K562 (cell line): ENCODE measurements around the gene MAN1A1. TPM values are rescaled to one million over a fixed set of nuclear protein-coding genes. Genes with fewer than 3 reads are reported as not detected.

ENCODE experiments used
- BCOR ChIP-seq: fragments of 450-650 bp; IDR thresholded peaks from 2 replicates; pipeline ENCODE4 v1.6.1; 2016
- DIDO1 ChIP-seq: fragments of 450-650 bp; IDR thresholded peaks from 2 replicates; pipeline ENCODE4 v1.6.1; 2016; ENCODE audit warnings: low read depth, missing biosample characterization, missing genetic modification characterization
- ELF4 ChIP-seq: fragments of 450-650 bp; formaldehyde crosslinking; IDR thresholded peaks from 2 replicates; pipeline ENCODE4 v1.4.0; 2022; ENCODE audit warnings: missing genetic modification characterization
- ERF ChIP-seq: fragments of 450-650 bp; formaldehyde crosslinking; IDR thresholded peaks from 2 replicates; pipeline ENCODE4 v1.4.0; 2020; ENCODE audit warnings: mild to moderate bottlenecking, mixed read lengths
- EWSR1 ChIP-seq: fragments of 450-650 bp; IDR thresholded peaks from 2 replicates; pipeline ENCODE4 v1.6.1; 2018; ENCODE audit warnings: borderline replicate concordance, mild to moderate bottlenecking, low read depth, moderate library complexity; ENCODE audit not compliant: partially characterized antibody
- FUS ChIP-seq: fragments of 200-400 bp; formaldehyde crosslinking; optimal IDR thresholded peaks from 2 replicates; pipeline ENCODE3; 2017; ENCODE audit warnings: low read depth, low read length
- GTF2E2 ChIP-seq: fragments of 200-800 bp; sonication (Bioruptor generic); IDR thresholded peaks from 2 replicates; pipeline ENCODE4 v1.6.1; 2016; ENCODE audit warnings: missing genetic modification characterization, missing compliant biosample characterization
- HOXB6 ChIP-seq: fragments of 250-450 bp; sonication (Bioruptor Pico); IDR thresholded peaks from 2 replicates; pipeline ENCODE4 v1.5.1; 2022; ENCODE audit warnings: mild to moderate bottlenecking, borderline replicate concordance
- L3MBTL2 ChIP-seq: fragments of 450-650 bp; IDR thresholded peaks from 2 replicates; pipeline ENCODE4 v1.6.1; 2016; ENCODE audit warnings: mild to moderate bottlenecking, moderate library complexity
- MIER1 ChIP-seq: fragments of 450-650 bp; IDR thresholded peaks from 2 replicates; pipeline ENCODE4 v1.6.1; 2016; ENCODE audit warnings: antibody characterized with exemption, mild to moderate bottlenecking, low read depth
- MTA1 ChIP-seq: fragments of 450-650 bp; IDR thresholded peaks from 2 replicates; pipeline ENCODE4 v1.6.1; 2017; ENCODE audit warnings: borderline replicate concordance
- PRPF4 ChIP-seq: fragments of 200-400 bp; formaldehyde crosslinking; IDR thresholded peaks from one replicate; pipeline ENCODE4 v1.6.1; 2017; ENCODE audit warnings: low read length, low read depth, mild to moderate bottlenecking; ENCODE audit not compliant: insufficient read depth, poor library complexity, severe bottlenecking
- RBM17 ChIP-seq: fragments of 200-400 bp; formaldehyde crosslinking; IDR thresholded peaks from 2 replicates; pipeline ENCODE4 v1.6.1; 2017; ENCODE audit warnings: low read depth, mild to moderate bottlenecking, low read length, borderline replicate concordance
- SNRNP70 ChIP-seq: fragments of 200-400 bp; formaldehyde crosslinking; optimal IDR thresholded peaks from 2 replicates; pipeline ENCODE3; 2017; ENCODE audit warnings: low read depth, low read length
- TEAD4 ChIP-seq, 2 experiments: sonication (generic) in 1 of 2; formaldehyde crosslinking in 1 of 2; IDR thresholded peaks; 2 replicates each; pipeline versions ENCODE4 v1.6.1 to v1.8.0; 2012 to 2022; ENCODE audit warnings: borderline replicate concordance in 1 of 2, inconsistent platforms in 1 of 2, low read length in 1 of 2, mild to moderate bottlenecking in 1 of 2, missing genetic modification reagents in 1 of 2
- polyA plus RNA-seq, 8 experiments: library from polyadenylated mRNA; depleted of rRNA in 4 of 8; stranded (reverse) in 5 of 8; unstranded in 3 of 8; fragments of >200 nt; fragmentation: Nextera tagmentation in 2 of 8; fragmentation: Illumina TruSeq in 1 of 8; extraction: Ambion mirVana in 2 of 8; extraction: Trizol in 1 of 8; gene quantifications; 2 replicates each; pipeline versions ENCODE4 v1.2.1 to v1.2.3, GENCODE V29; 2011 to 2014; ENCODE audit warnings: inconsistent platforms in 1 of 8, missing spikeins in 1 of 8
- total RNA-seq, 7 experiments: library from RNA; depleted of rRNA in 6 of 7; stranded (reverse); fragments of >200 nt in 6 of 7; fragmentation: Illumina TruSeq in 2 of 7; extraction: Trizol in 2 of 7; gene quantifications; 2 replicates each; pipeline versions ENCODE4 v1.2.1 to v1.2.3, GENCODE V29; 2011 to 2021; ENCODE audit warnings: low replicate concordance in 1 of 7
- TF ChIP-seq, protein P1 (sequence below): fragments of 250-450 bp; sonication (Bioruptor Pico); IDR thresholded peaks from 2 replicates; pipeline ENCODE4 v1.5.0; 2020; ENCODE audit warnings: mild to moderate bottlenecking, borderline replicate concordance
- TF ChIP-seq, protein P2 (sequence below): sonication (generic); formaldehyde crosslinking; IDR thresholded peaks from 2 replicates; pipeline ENCODE4 v1.8.1; 2022; ENCODE audit warnings: missing genetic modification reagents
- TF ChIP-seq, protein P3 (sequence below): fragments of 250-450 bp; sonication (Bioruptor Pico); IDR thresholded peaks from 2 replicates; pipeline ENCODE4 v1.8.0; 2022; ENCODE audit warnings: inconsistent platforms, mild to moderate bottlenecking, moderate library complexity, borderline replicate concordance
- TF ChIP-seq, protein P4 (sequence below): sonication (generic); IDR thresholded peaks from 2 replicates; pipeline ENCODE4 v1.6.1; 2016
- TF ChIP-seq, protein P5 (sequence below), 2 experiments: IDR thresholded peaks; 2 replicates each; pipeline ENCODE4 v1.6.1; 2012; ENCODE audit warnings: improper control_type of control experiment in 2 of 2, low read depth in 2 of 2, low read length in 2 of 2, borderline replicate concordance in 1 of 2

Gene MAN1A1
- total and polyA plus RNA-seq, 9 of the 15 experiments (the other 6 are each of a cell fraction or from before 2014, with no cell fraction given), result 24.5 to 78.4 (median 59.7) TPM

DNA sequence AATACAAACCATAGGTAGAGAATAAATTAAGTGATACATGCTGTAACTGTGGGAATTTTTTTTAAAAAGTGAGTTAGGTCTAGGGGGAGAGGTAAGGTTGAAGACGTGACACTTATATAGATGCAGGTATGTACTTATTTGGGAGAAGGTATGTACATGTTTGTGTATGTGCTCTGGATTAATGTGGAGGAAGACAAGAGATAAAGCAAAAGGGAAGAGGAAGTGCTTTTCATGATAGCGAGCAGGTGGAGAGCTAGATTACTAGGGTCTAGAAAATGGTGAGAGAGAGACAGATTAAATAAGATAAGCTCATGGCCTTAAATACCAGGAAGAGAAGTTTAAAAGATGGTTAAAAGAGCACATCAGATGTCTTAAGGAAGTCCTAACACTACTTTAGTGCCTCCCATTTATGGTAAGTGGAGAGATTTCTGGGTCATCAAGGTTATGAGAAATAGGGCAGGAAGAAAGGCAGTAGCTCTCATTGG lies 92.5 kb downstream of the MAN1A1 start (continued):
- TF ChIP-seq, protein P1, sequence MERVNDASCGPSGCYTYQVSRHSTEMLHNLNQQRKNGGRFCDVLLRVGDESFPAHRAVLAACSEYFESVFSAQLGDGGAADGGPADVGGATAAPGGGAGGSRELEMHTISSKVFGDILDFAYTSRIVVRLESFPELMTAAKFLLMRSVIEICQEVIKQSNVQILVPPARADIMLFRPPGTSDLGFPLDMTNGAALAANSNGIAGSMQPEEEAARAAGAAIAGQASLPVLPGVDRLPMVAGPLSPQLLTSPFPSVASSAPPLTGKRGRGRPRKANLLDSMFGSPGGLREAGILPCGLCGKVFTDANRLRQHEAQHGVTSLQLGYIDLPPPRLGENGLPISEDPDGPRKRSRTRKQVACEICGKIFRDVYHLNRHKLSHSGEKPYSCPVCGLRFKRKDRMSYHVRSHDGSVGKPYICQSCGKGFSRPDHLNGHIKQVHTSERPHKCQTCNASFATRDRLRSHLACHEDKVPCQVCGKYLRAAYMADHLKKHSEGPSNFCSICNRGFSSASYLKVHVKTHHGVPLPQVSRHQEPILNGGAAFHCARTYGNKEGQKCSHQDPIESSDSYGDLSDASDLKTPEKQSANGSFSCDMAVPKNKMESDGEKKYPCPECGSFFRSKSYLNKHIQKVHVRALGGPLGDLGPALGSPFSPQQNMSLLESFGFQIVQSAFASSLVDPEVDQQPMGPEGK (CRISPR knock-in tag), result no peak
- TF ChIP-seq, protein P2, sequence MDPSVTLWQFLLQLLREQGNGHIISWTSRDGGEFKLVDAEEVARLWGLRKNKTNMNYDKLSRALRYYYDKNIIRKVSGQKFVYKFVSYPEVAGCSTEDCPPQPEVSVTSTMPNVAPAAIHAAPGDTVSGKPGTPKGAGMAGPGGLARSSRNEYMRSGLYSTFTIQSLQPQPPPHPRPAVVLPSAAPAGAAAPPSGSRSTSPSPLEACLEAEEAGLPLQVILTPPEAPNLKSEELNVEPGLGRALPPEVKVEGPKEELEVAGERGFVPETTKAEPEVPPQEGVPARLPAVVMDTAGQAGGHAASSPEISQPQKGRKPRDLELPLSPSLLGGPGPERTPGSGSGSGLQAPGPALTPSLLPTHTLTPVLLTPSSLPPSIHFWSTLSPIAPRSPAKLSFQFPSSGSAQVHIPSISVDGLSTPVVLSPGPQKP, result no peak
- TF ChIP-seq DIDO1 (tag) (no peak), PRPF4 (no peak), EWSR1 (no peak), HOXB6 (CRISPR knock-in tag) (no peak), ERF (CRISPR knock-in tag) (no peak), BCOR (peak; percentile 79), TEAD4 (IDR thresholded peaks at IDR 0.05; ENCODE audit: low read length) (peak; percentile 95), TEAD4 (CRISPR knock-in tag; IDR thresholded peaks at IDR 0.05; ENCODE audit: borderline replicate concordance) (no peak), L3MBTL2 (no peak), RBM17 (no peak), FUS (no peak), MTA1 (peak; percentile 93), MIER1 (no peak), GTF2E2 (tag) (peak; percentile 25; the same call in 1 of the 2 replicates), ELF4 (CRISPR knock-in tag) (peak; percentile 94), SNRNP70 (no peak)
- TF ChIP-seq, protein P3, sequence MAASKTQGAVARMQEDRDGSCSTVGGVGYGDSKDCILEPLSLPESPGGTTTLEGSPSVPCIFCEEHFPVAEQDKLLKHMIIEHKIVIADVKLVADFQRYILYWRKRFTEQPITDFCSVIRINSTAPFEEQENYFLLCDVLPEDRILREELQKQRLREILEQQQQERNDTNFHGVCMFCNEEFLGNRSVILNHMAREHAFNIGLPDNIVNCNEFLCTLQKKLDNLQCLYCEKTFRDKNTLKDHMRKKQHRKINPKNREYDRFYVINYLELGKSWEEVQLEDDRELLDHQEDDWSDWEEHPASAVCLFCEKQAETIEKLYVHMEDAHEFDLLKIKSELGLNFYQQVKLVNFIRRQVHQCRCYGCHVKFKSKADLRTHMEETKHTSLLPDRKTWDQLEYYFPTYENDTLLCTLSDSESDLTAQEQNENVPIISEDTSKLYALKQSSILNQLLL (CRISPR knock-in tag), result no peak
- TF ChIP-seq, protein P4, sequence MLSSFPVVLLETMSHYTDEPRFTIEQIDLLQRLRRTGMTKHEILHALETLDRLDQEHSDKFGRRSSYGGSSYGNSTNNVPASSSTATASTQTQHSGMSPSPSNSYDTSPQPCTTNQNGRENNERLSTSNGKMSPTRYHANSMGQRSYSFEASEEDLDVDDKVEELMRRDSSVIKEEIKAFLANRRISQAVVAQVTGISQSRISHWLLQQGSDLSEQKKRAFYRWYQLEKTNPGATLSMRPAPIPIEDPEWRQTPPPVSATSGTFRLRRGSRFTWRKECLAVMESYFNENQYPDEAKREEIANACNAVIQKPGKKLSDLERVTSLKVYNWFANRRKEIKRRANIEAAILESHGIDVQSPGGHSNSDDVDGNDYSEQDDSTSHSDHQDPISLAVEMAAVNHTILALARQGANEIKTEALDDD, result peak; percentile 54
- TF ChIP-seq, protein P5, sequence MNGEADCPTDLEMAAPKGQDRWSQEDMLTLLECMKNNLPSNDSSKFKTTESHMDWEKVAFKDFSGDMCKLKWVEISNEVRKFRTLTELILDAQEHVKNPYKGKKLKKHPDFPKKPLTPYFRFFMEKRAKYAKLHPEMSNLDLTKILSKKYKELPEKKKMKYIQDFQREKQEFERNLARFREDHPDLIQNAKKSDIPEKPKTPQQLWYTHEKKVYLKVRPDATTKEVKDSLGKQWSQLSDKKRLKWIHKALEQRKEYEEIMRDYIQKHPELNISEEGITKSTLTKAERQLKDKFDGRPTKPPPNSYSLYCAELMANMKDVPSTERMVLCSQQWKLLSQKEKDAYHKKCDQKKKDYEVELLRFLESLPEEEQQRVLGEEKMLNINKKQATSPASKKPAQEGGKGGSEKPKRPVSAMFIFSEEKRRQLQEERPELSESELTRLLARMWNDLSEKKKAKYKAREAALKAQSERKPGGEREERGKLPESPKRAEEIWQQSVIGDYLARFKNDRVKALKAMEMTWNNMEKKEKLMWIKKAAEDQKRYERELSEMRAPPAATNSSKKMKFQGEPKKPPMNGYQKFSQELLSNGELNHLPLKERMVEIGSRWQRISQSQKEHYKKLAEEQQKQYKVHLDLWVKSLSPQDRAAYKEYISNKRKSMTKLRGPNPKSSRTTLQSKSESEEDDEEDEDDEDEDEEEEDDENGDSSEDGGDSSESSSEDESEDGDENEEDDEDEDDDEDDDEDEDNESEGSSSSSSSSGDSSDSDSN (IDR thresholded peaks at IDR 0.05; ENCODE audit: borderline replicate concordance in 1 of 2, low read depth in 2 of 2, low read length in 2 of 2), result no peak
